ENCODE measurements around the gene SLC8B1. TPM values are rescaled to one million over a fixed set of nuclear protein-coding genes. Genes with fewer than 3 reads are reported as not detected.

Gene SLC8B1
- total RNA-seq (ENCODE audit: low replicate concordance): 5.6 and 10.8 TPM in 2 replicates

DNA sequence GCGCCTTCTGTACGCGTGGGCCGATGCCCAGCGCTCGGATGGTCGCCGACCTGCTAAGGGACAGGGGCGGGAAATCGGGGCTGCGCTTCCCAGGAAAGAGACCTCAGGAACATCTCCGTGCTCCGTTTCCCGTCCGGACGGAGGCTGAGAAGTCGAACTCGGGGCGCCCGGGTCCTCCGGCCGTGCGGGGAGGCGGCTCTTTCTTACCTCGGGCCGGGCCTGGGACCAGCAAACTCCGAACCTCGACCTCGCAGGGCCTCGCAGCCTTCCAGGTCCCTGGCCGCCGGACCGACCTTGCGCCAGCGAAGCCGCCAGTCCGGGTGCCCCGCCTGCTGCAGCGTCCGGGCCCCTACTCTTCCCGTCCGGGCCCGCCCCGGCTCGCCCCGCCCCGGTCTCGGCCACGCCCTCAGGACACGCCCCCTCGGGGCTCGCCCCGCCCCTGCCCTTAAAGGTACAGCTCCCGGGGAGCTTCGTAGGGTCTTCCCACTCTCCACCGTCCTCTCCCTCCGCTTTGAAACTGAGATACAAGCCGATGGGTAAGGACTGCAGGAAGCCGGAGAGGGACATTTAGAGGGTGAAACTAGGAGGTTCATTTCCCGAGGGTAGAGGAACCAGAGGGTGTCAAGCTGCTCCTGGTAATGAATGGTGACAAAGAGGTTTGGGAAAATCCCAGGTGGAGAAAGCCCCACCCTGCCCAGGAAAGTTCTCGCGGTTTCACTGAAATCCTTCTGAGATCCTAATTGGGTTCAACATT lies at the start of gene SLC8B1:
Gene SLC8B1 (minus strand): TSS at position 324 of the 754 bp plus-strand sequence. CDS start 2,231 bp downstream, outside the sequence.

DNA sequence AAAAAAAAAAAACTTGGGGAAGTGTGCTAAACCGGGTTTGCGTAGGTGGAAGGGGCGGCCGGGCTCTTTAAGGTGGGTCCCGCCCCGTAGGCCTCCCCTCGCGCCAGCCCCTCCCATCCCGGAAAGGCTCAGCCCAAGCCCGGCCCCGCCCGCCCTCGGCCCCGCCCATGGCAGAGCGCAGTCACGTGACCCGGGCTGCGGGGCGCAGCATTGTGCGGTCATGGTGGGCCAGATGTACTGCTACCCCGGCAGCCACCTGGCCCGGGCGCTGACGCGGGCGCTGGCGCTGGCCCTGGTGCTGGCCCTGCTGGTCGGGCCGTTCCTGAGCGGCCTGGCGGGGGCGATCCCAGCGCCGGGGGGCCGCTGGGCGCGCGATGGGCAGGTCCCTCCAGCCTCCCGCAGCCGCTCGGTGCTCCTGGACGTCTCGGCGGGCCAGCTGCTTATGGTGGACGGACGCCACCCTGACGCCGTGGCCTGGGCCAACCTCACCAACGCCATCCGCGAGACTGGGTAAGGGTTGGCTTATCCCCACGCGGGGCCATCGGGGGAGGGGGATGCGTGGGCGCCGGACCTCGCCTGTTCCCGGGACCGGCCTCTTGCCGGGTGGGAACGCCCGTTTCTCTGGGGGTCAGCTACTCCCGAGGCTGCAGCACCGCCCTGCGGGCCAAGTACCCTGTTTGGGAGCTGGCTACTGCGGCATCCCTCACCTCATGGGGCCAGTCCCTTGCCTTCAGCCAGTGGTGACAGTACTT lies 23.6 kb upstream of the SLC8B1 start, which contains the start of gene PLBD2:
Gene PLBD2 (plus strand): TSS at position 207 of the 752 bp plus-strand sequence. CDS start 14 bp downstream, at position 221.

Other genes with a start within 250 kb of the SLC8B1 start
- not detected in 2 replicates for gene RASAL1, start 199.3 kb downstream of the SLC8B1 start, total RNA-seq (ENCODE audit: low replicate concordance)
- gene CFAP73, start 185.4 kb downstream of the SLC8B1 start, total RNA-seq (ENCODE audit: low replicate concordance): not detected in 2 replicates
- 25.5 and 28.3 TPM in 2 replicates for gene DDX54, start 149.6 kb downstream of the SLC8B1 start, total RNA-seq (ENCODE audit: low replicate concordance)
- 8.4 and 11.8 TPM in 2 replicates for gene RITA1, start 149.4 kb downstream of the SLC8B1 start, total RNA-seq (ENCODE audit: low replicate concordance)
- gene TPCN1, start 113.6 kb downstream of the SLC8B1 start, total RNA-seq (ENCODE audit: low replicate concordance): 8.3 and 19.8 TPM in 2 replicates
- 18.5 and 23.4 TPM in 2 replicates for gene PLBD2, start 23.5 kb upstream of the SLC8B1 start, total RNA-seq (ENCODE audit: low replicate concordance)
- not detected in 2 replicates for gene SDS, start 68.8 kb upstream of the SLC8B1 start, total RNA-seq (ENCODE audit: low replicate concordance)
- gene SDSL, start 87.3 kb upstream of the SLC8B1 start, total RNA-seq (ENCODE audit: low replicate concordance): 7.0 and 21.7 TPM in 2 replicates
- not detected in 2 replicates for gene LHX5, start 136.8 kb upstream of the SLC8B1 start, total RNA-seq (ENCODE audit: low replicate concordance)

All from smooth muscle cell of the coronary artery (primary cell).